Activated CD4-positive, CD25-positive, alpha-beta regulatory T cell treated with anti-CD3 and anti-CD28 coated beads, Interleukin-2, amount 50 U/mL, for 72 hours (primary cell): ENCODE data around the gene WBP1L.

Source experiments
- DNase-seq: peaks from one replicate; pipeline ENCODE4 v3.0.0; 2021

WBP1L gene

GRCh38 chr10:102761981-102762380 lies 18.2 kb downstream of the WBP1L start:
- DNase-seq = no peak

DNA sequence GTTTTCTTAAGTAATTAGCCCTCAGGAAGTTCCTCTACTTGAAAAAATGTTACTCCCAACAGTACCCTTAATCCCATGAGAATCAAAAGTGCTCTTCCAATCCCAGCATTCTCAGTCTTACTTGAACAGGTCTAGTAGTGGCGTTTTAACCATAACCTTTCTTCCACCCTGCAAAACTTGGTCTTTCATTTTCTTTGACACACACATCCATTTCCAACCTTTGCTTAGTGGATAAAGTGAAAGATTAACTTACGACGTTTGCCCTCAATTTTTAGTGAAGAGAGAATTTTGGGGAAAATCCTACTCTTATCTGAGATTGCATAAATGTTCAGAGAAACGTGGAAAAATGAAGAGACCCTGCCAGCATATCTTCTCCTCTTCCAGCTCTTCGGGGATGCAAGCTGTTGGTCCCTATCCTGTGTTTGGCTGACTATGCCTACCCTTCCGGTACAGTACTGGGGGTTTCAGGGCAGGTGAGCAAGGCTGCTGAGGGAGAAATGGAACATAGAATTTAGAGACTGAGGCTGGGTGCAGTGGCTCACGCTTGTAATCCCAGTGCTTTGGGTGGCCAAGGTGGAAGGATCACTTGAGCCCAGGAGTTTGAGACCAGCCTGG lies 18.8 kb downstream of the WBP1L start:
- DNase-seq = no peak

DNA sequence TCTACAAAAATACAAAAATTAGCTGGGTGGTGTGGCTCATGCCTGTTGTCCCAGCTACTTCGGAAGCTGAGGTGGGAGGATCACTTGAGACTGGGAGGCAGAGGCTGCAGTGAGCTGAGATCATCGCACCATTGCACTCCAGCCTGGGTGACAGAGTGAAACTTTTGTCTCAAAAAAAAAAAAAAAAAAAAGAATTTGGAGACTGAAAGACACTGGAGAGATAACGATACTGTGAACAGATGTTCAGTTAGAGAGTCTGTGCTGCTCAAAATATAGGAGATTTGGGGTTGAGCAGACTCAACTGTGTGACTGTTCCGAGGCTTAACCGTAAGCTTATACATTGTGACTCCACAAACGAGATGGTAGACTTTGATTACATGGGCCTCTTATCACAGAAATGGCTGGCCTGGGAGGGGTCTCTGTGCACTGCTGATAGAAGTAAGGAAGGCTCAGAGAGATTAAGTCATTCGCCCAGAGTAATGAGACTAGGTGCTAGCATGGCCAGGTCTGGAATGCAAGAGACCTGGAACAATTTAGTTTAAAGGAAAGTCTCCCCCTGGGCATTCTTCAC lies 19.4 kb downstream of the WBP1L start:
- DNase-seq = no peak

DNA sequence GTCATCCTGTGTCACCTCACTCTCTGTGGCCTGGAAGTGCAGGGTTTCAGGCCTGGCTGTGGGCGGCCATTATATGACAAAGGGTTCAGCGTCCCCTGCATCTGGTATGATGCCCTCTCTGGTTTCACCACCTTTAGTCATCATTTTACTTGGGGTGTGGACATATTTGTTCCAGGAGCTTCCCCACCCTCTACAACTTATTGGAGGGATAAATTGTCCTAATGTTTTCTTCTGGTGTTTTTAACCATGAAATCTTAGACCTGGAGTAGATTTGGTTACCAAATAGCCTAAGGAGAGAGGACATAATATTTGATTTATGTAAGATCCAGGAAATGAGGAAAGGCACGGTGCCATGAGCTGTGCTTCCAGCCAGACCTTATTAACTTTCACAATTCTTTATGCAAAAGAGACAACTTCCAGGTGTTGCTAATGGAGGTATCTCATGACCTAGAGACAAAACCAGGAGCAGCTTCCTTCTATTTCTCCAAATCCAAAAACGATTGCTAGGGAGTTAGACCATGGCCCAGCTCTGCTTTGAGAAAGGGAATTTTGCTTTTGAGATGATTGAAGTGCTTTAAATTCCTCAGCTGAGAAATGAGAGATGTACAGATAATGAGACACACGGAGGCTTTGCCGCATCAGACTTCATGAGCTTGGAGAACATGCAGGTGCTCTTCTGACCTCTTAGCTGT lies 20.9 kb downstream of the WBP1L start:
- no peak for DNase-seq

DNA sequence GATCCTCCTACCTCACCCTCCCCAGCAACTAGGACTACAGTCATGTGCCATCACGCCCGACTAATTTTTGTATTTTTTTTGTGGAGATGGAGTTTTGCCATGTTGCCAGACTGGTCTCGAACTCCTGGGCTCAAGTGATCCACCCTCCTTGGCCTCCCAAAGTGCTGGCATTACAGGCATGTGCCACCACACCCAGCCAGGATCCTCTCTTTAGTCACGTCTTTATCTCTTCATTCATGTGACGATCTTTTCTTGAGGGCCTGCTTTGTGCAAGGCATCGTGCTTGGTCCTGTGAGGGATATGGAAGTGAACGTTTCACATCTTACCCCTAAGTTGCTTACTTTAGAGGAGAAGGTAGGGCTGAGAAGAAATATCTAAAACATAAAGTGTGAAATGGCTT lies 21.6 kb downstream of the WBP1L start:
- no peak for DNase-seq

GRCh38 chr10:102767428-102768160 lies 23.8 kb downstream of the WBP1L start:
- DNase-seq = no peak

DNA sequence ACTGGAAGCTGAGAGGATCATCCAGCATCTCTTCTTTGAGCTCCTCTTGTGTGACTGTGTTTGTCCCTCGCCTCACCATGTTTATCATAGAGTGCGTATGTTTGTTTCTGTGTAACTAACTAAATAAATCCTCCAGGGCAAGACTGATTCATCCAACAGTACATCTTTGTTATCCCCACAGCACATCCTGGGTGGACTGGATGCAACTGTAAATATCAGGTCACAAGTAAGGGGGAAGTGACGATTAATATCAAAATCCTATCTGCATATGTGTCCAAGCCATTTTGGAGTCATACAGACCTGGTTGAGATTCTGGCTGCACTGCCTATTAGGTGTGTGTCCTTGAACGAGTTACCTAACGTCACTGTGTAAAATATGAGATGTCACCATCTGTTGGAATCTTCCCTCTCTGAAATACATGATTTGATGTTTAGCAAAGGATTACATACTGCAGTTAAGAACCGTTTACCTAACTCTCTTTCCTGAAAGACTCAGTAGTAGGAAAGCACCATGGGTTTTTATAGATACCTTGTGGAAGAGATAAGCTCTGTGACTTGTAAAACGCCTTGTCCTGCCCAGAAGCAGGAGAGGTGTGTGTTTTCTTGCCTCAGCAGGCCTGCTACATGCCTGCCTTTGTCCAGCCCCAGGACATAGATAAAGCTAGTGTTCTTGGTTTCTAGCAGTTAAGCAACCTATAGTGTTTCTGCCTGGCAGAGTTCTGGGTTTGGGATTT lies 25.8 kb downstream of the WBP1L start:
- DNase-seq = no peak

DNA sequence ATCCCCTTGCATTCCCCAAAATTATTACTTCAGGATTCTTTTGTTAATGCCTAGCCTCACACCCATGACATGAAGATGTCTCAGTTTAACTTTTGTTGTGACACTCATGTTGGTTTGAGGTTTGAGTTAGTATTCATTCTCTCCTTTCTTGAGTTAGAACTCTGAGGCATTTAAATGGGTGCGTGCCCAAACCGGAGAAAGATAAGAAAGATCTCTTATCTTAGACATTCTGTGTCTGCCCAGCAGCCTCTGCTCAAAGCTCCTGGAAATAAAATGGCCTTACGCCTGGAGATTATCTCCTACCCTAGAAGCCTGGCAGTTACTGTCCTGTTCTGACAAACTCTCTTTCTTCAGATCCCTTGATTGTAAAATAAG lies 26.3 kb downstream of the WBP1L start:
- no peak for DNase-seq

GRCh38 chr10:102770792-102771191 lies 27.0 kb downstream of the WBP1L start:
- no peak for DNase-seq

DNA sequence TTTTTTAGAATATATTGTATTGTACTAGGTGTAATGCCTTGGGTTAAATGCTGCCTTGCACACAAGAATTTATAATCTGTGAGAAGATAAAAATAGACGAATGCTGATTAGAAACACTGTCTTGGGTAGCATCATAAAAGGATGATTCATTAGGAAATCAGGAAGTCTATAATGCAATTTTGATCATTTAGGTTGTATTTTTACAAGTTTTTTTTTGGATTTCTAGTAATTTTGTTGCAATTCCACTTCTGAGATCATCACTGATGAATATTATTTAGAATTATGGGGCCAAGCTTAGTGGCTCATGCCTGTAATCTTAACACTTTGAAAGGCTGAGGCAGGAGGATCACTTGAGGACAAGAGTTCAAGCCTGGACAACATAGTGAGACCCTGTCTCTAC lies 29.6 kb downstream of the WBP1L start:
- DNase-seq = no peak

GRCh38 chr10:102773986-102774385 lies 30.2 kb downstream of the WBP1L start:
- no peak for DNase-seq

- DNase-seq = no peak
Measured at GRCh38 chr10:102775201-102775934, 31.6 kb downstream of the WBP1L start.

- DNase-seq = no peak
Measured at GRCh38 chr10:102775935-102776669, 32.4 kb downstream of the WBP1L start.

DNA sequence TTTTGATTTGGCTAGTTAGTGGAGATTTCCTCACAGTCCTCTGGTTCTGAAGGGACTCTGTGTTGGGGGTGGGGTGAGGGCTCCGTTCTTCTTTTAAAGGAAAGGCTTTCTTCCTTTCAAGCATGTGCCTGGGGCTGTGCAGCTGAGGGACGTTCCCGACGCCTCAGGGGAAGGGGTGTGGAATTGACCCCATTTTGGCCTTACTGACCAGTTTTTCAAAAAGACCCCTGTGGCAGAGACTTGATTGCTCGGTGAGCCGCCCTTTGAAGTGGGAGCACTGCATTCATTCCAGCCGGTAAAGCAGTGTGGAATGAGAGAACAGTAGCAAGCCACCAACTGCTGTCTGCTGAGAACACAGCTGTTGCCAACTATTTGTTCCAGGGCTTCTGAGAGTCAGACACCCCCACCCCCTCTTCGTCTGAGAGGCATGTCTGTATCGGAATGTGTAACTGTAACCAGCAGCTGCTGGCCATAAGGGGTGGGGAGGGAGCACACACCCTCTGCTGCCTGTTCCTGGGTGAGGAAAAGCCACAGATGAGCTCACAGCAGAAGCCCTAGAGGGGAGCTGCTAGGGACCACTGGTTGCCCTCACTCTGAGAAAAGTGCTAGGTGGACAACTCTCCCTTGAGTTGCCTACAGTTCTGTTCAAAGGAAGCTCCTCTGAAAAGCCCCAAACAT lies 33.2 kb downstream of the WBP1L start:
- no peak for DNase-seq

- DNase-seq = no peak
Measured at GRCh38 chr10:102777711-102778453, 34.1 kb downstream of the WBP1L start.

- no peak for DNase-seq
Measured at GRCh38 chr10:102778781-102779180, 35.0 kb downstream of the WBP1L start.

GRCh38 chr10:102779680-102780526 lies 36.2 kb downstream of the WBP1L start:
- DNase-seq = no peak

- DNase-seq = no peak
Measured at GRCh38 chr10:102780527-102780808, 36.7 kb downstream of the WBP1L start.

- no peak for DNase-seq
Measured at GRCh38 chr10:102781090-102781920, 37.6 kb downstream of the WBP1L start.
